A673 (cell line): ENCODE results near the gene EQTN. TPM values are rescaled to one million over a fixed set of nuclear protein-coding genes. Genes with fewer than 3 reads are reported as not detected.

Experiments
- BruUV-seq: library from RNA; stranded (reverse); fragments of 400-500 nt; replicated peaks from 2 replicates; lab custom pipeline; 2021; lab: Mats Ljungman, UMichigan
- CTCF ChIA-PET: fragments of 300-600 bp; sonication (Branson Sonifier 250); formaldehyde crosslinking; loops from one replicate; lab custom pipeline; 2022; ENCODE audit warnings: antibody characterized with exemption; lab: Charles Lee
- POLR2A ChIA-PET: fragments of 300-600 bp; sonication (Branson Sonifier 250); formaldehyde crosslinking; loops from one replicate; lab custom pipeline; 2022; ENCODE audit warnings: antibody characterized with exemption; ENCODE audit not compliant: low non-redundant PET; lab: Charles Lee
- DNase-seq: peaks from one replicate; pipeline ENCODE4 v3.0.0-alpha.2; 2015; ENCODE audit warnings: low spot score
- H3K27ac ChIP-seq: fragments of 200-600 bp; sonication (generic); 2 replicates; pipeline ENCODE4 v1.5.1; 2016; ENCODE audit warnings: mixed run types, low read depth, mild to moderate bottlenecking, mixed read lengths, antibody characterized with exemption, low read length; ENCODE audit not compliant: poor library complexity, severe bottlenecking
- H3K27me3 ChIP-seq: fragments of 200-600 bp; sonication (generic); replicated peaks from 2 replicates; pipeline ENCODE4 v1.6.1; 2017; ENCODE audit warnings: mixed run types, low read depth, mild to moderate bottlenecking, mixed read lengths, antibody characterized with exemption, low read length; ENCODE audit not compliant: insufficient read depth, poor library complexity
- H3K36me3 ChIP-seq: fragments of 200-600 bp; sonication (generic); 2 replicates; pipeline ENCODE4 v1.6.1; 2016; ENCODE audit warnings: mixed run types, mild to moderate bottlenecking, mixed read lengths, antibody characterized with exemption, low read length; ENCODE audit not compliant: insufficient read depth, poor library complexity, severe bottlenecking
- H3K4me1 ChIP-seq: fragments of 200-600 bp; sonication (generic); 2 replicates; pipeline ENCODE4 v1.6.1; 2017; ENCODE audit warnings: mixed run types, mild to moderate bottlenecking, mixed read lengths, antibody characterized with exemption, low read length; ENCODE audit not compliant: insufficient read depth, poor library complexity, severe bottlenecking
- H3K4me3 ChIP-seq: fragments of 200-600 bp; sonication (generic); 2 replicates; pipeline ENCODE4 v1.5.1; 2016; ENCODE audit warnings: low read depth, mixed run types, mild to moderate bottlenecking, mixed read lengths, low read length; ENCODE audit not compliant: poor library complexity, severe bottlenecking
- H3K9me3 ChIP-seq: fragments of 200-600 bp; sonication (generic); 2 replicates; pipeline ENCODE4 v1.6.1; 2016; ENCODE audit warnings: mixed run types, low read depth, mild to moderate bottlenecking, mixed read lengths, antibody characterized with exemption, low read length; ENCODE audit not compliant: poor library complexity, severe bottlenecking
- CTCF ChIP-seq: fragments of 300-800, 200-600 bp; sonication (generic); conservative IDR thresholded peaks from 2 replicates; pipeline ENCODE4 v1.5.1; 2017; ENCODE audit warnings: low read depth, mild to moderate bottlenecking, antibody characterized with exemption, low read length, moderate library complexity, mixed read lengths
- EZH2 ChIP-seq: fragments of 200-600 bp; sonication (generic); IDR thresholded peaks from 2 replicates; pipeline ENCODE4 v1.6.1; 2017; ENCODE audit warnings: borderline replicate concordance, low read depth, mild to moderate bottlenecking, mixed read lengths, antibody characterized with exemption, low read length; ENCODE audit not compliant: poor library complexity, severe bottlenecking
- intact Hi-C: fragments of 100-400 bp; cut with micrococcal nuclease; formaldehyde crosslinking; loops from one replicate; pipeline ENCODE4 v1.10.0; 2022; ENCODE audit not compliant: unreplicated experiment
- total RNA-seq: library from RNA; stranded (reverse); gene quantifications from 2 replicates; pipeline ENCODE4 v1.2.3, GENCODE V29; 2021

EQTN gene
- total RNA-seq, 1 experiment from 2014 or later = not detected

DNA sequence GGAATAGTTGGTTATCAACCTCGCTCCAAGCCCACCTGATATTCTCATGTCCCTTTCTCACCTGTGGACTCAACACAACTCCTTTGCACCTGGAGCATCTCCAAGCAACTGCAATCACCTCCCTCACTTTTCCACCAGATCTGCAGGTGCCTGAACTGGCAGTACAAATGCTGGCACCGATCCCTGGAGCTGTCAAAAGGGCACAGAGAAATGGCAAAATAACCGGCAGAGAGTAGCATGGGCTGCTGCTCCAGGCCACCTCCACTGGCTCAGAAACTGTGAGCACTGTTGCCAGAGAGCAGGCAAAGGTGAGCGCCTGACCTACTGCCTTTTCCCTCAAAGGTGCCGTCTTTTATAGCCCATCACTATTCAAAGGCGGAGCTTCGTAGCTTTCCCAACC lies 14.7 kb downstream of the EQTN start:
- intact Hi-C loops = no loop called here
- no TSS peak for BruUV-seq
- Histone ChIP-seq H3K4me3 (no peak overlapping the region), H3K27me3 (no peaks in the 10 kb centered on the region), H3K36me3 (no peaks in the 10 kb centered on the region), H3K9me3 (no peaks in the 10 kb centered on the region), H3K27ac (no peak overlapping the region), H3K4me1 (no peaks in the 10 kb centered on the region)
- ChIA-PET POLR2A (no interaction called here), CTCF (no interaction called here)
- TF ChIP-seq EZH2 = no peak
- TF ChIP-seq CTCF = no peak
- no peak for DNase-seq

DNA sequence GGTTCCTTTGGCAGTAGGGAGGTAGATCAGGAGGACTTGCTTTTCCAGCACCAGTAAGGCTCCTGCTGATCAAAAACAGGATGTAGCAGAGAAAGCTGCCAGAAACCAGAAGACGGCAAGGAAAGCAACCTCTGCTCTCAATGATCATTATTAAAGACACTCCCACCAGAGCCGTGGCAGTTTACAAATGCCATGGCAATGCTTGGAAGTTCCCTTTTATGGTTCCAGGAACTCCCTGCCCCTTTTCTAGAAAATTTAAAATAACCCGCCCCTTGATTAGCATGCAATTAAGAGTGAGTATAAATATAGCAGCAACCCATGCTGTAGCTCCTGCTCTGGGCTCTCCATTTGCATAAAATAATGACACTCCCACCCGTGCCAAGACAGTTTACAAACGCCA lies 16.1 kb downstream of the EQTN start:
- ChIA-PET POLR2A (no interaction called here), CTCF (no interaction called here)
- Histone ChIP-seq H3K27ac (no peak overlapping the region), H3K4me3 (no peak overlapping the region), H3K36me3 (no peaks in the 10 kb centered on the region), H3K4me1 (no peaks in the 10 kb centered on the region), H3K27me3 (no peaks in the 10 kb centered on the region), H3K9me3 (no peaks in the 10 kb centered on the region)
- DNase-seq = no peak
- no TSS peak for BruUV-seq
- intact Hi-C loops = no loop called here
- no peak for TF ChIP-seq EZH2
- TF ChIP-seq CTCF = no peak

- no peak for TF ChIP-seq CTCF
- TF ChIP-seq EZH2 = no peak
- BruUV-seq = no TSS peak
- intact Hi-C loops = no loop called here
- Histone ChIP-seq H3K36me3 (no peaks in the 10 kb centered on the region), H3K27ac (no peak overlapping the region), H3K27me3 (no peaks in the 10 kb centered on the region), H3K4me1 (no peaks in the 10 kb centered on the region), H3K4me3 (no peak overlapping the region), H3K9me3 (no peaks in the 10 kb centered on the region)
- DNase-seq = no peak
- ChIA-PET POLR2A (no interaction called here), CTCF (no interaction called here)
These were observed 16.7 kb downstream of the EQTN start for GRCh38 chr9:27280249-27280648.
